Astrocyte (in vitro differentiated cells and primary cell): Measurements from ENCODE around the gene TMEM80.

Source experiments
- EZH2 ChIP-seq: IDR thresholded peaks from 2 replicates; pipeline ENCODE4 v1.6.1; 2012; ENCODE audit warnings: mild to moderate bottlenecking, low read length, inconsistent platforms; ENCODE audit not compliant: insufficient read depth
- TF ChIP-seq, protein P1 (sequence below): IDR thresholded peaks from 2 replicates; pipeline ENCODE4 v1.5.1; 2011; ENCODE audit warnings: low read depth, mild to moderate bottlenecking, inconsistent platforms, low read length, moderate library complexity; ENCODE audit not compliant: insufficient read depth

DNA sequence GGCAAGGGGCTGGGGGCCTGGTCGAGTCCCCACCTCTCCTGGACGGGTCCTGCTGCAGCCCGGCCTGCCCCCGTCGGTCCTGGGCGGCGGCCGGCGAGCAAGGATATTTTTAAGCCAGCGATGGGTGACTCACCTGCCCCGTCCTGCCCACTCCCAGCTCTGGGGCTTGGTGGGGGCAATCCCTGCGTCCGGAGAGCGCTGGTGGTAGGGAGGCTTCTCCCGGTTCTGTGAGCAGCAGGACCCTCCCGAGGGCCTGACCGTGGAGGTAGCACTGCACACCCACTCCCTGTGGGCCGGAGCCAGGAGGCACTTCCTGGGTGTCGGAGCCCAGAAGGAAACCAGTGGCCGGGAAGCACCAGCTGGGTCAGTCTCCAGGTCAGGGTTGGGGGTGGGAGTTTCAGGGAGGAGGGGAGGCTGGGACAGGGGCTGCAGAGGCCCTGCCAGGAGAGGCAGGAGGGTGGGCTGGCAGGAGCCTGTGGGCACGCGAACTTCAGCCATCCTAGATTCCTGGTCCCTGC lies 10.9 kb downstream of the TMEM80 start:
- TF ChIP-seq, protein P1, sequence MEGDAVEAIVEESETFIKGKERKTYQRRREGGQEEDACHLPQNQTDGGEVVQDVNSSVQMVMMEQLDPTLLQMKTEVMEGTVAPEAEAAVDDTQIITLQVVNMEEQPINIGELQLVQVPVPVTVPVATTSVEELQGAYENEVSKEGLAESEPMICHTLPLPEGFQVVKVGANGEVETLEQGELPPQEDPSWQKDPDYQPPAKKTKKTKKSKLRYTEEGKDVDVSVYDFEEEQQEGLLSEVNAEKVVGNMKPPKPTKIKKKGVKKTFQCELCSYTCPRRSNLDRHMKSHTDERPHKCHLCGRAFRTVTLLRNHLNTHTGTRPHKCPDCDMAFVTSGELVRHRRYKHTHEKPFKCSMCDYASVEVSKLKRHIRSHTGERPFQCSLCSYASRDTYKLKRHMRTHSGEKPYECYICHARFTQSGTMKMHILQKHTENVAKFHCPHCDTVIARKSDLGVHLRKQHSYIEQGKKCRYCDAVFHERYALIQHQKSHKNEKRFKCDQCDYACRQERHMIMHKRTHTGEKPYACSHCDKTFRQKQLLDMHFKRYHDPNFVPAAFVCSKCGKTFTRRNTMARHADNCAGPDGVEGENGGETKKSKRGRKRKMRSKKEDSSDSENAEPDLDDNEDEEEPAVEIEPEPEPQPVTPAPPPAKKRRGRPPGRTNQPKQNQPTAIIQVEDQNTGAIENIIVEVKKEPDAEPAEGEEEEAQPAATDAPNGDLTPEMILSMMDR = no peak
- no peak for TF ChIP-seq EZH2
